SK-N-SH treated with all-trans-retinoic acid at 6 μM for 48 hours (cell line): ENCODE data around the gene CADM1.

ENCODE experiments used
- ATAC-seq: fragments of 200-7000 bp; cut with Tn5 transposase; 3 replicates; pipeline ENCODE4 v1.9.1; 2020; ENCODE audit warnings: mild to moderate bottlenecking, moderate library complexity
- ARNTL ChIP-seq: fragments of 450-650 bp; formaldehyde crosslinking; IDR thresholded peaks from 2 replicates; pipeline ENCODE4 v1.5.0; 2020; ENCODE audit warnings: low read depth, mild to moderate bottlenecking, moderate library complexity, borderline replicate concordance
- ESRRG ChIP-seq: fragments of 250-450 bp; sonication (Bioruptor Pico); IDR thresholded peaks from 2 replicates; pipeline ENCODE4 v1.6.1; 2021; ENCODE audit warnings: mild to moderate bottlenecking
- GLIS3 ChIP-seq: fragments of 250-450 bp; sonication (Bioruptor Pico); IDR thresholded peaks from 2 replicates; pipeline ENCODE4 v1.5.0; 2020; ENCODE audit warnings: mild to moderate bottlenecking, moderate library complexity
- ISL1 ChIP-seq: fragments of 250-450 bp; sonication (Bioruptor Pico); IDR thresholded peaks from 2 replicates; pipeline ENCODE4 v2.1.2; 2022; ENCODE audit warnings: mild to moderate bottlenecking, moderate library complexity
- OSR1 ChIP-seq: fragments of 250-450 bp; sonication (Bioruptor Pico); IDR thresholded peaks from 2 replicates; pipeline ENCODE4 v1.8.0; 2022; ENCODE audit warnings: moderate library complexity, mild to moderate bottlenecking, inconsistent platforms
- PPARA ChIP-seq: fragments of 250-450 bp; sonication (Bioruptor Pico); IDR thresholded peaks from 2 replicates; pipeline ENCODE4 v1.5.0; 2020; ENCODE audit warnings: mild to moderate bottlenecking, borderline replicate concordance
- RARB ChIP-seq: fragments of 250-450 bp; sonication (Bioruptor Pico); IDR thresholded peaks from 2 replicates; pipeline ENCODE4 v1.8.0; 2021; ENCODE audit warnings: mild to moderate bottlenecking, moderate library complexity
- SNAI2 ChIP-seq: fragments of 250-450 bp; sonication (Bioruptor Pico); IDR thresholded peaks from 2 replicates; pipeline ENCODE4 v1.5.0; 2020; ENCODE audit warnings: mild to moderate bottlenecking, moderate library complexity
- TCF4 ChIP-seq: fragments of 250-450 bp; sonication (Bioruptor Pico); IDR thresholded peaks from 2 replicates; pipeline ENCODE4 v1.8.0; 2021; ENCODE audit warnings: mild to moderate bottlenecking, moderate library complexity, borderline replicate concordance
- TOX ChIP-seq: fragments of 250-450 bp; sonication (Bioruptor Pico); IDR thresholded peaks from 2 replicates; pipeline ENCODE4 v1.8.0; 2021; ENCODE audit warnings: mild to moderate bottlenecking, moderate library complexity, borderline replicate concordance
- ZFP3 ChIP-seq: fragments of 250-450 bp; sonication (Bioruptor Pico); IDR thresholded peaks from 2 replicates; pipeline ENCODE4 v1.5.0; 2020; ENCODE audit warnings: mild to moderate bottlenecking, moderate library complexity
- ZFP30 ChIP-seq: fragments of 450-650 bp; formaldehyde crosslinking; IDR thresholded peaks from 2 replicates; pipeline ENCODE4 v1.5.0; 2022; ENCODE audit warnings: mild to moderate bottlenecking, moderate library complexity
- ZNF565 ChIP-seq: fragments of 450-650 bp; formaldehyde crosslinking; conservative IDR thresholded peaks from 2 replicates; pipeline ENCODE4 v1.5.0; 2020; ENCODE audit warnings: low read depth, mild to moderate bottlenecking, moderate library complexity
- ZNF8 ChIP-seq: fragments of 450-650 bp; formaldehyde crosslinking; IDR thresholded peaks from 2 replicates; pipeline ENCODE4 v1.5.0; 2020; ENCODE audit warnings: mild to moderate bottlenecking, moderate library complexity
- TF ChIP-seq, protein P1 (sequence below): fragments of 250-450 bp; sonication (Bioruptor Pico); IDR thresholded peaks from 2 replicates; pipeline ENCODE4 v1.5.1; 2021; ENCODE audit warnings: mild to moderate bottlenecking, moderate library complexity
- TF ChIP-seq, protein P2 (sequence below): fragments of 250-450 bp; sonication (Bioruptor Pico); IDR thresholded peaks from 2 replicates; pipeline ENCODE4 v1.5.0; 2020; ENCODE audit warnings: mild to moderate bottlenecking, moderate library complexity
- TF ChIP-seq, protein P3 (sequence below): fragments of 250-450 bp; sonication (Bioruptor Pico); IDR thresholded peaks from 2 replicates; pipeline ENCODE4 v1.5.1; 2020; ENCODE audit warnings: low read depth, mild to moderate bottlenecking, moderate library complexity
- TF ChIP-seq, protein P4 (sequence below): fragments of 250-450 bp; sonication (Bioruptor Pico); IDR thresholded peaks from 2 replicates; pipeline ENCODE4 v1.8.0; 2021; ENCODE audit warnings: low read depth, mild to moderate bottlenecking, moderate library complexity, borderline replicate concordance
- TF ChIP-seq, protein P5 (sequence below): fragments of 250-450 bp; sonication (Bioruptor Pico); IDR thresholded peaks from 2 replicates; pipeline ENCODE4 v1.8.0; 2020; ENCODE audit warnings: mild to moderate bottlenecking, moderate library complexity, borderline replicate concordance

Gene CADM1

DNA sequence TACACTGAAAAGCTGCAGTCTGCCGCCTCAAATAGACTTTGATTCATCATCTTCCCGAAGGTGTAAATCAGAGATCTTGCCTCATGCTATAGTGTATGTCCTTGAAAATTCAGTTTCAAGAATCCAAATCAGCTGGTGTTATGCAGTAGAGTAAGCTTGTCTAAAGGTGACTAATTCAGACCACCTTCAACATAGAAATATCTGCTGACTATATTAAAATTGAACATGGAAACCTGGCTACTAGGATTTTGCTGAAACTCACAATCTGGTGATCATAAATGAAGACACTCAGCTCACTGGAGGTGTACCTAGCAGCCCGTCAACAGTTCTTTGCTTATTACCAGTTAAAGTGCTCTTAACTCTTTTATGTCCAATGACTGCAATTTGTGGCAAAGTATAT is 266.6 kb downstream of the CADM1 start:
- no peak for ATAC-seq
- no peak for TF ChIP-seq ARNTL (CRISPR knock-in tag)
- TF ChIP-seq, protein P1, sequence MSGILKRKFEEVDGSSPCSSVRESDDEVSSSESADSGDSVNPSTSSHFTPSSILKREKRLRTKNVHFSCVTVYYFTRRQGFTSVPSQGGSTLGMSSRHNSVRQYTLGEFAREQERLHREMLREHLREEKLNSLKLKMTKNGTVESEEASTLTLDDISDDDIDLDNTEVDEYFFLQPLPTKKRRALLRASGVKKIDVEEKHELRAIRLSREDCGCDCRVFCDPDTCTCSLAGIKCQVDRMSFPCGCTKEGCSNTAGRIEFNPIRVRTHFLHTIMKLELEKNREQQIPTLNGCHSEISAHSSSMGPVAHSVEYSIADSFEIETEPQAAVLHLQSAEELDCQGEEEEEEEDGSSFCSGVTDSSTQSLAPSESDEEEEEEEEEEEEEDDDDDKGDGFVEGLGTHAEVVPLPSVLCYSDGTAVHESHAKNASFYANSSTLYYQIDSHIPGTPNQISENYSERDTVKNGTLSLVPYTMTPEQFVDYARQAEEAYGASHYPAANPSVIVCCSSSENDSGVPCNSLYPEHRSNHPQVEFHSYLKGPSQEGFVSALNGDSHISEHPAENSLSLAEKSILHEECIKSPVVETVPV, result no peak
- TF ChIP-seq, protein P2, sequence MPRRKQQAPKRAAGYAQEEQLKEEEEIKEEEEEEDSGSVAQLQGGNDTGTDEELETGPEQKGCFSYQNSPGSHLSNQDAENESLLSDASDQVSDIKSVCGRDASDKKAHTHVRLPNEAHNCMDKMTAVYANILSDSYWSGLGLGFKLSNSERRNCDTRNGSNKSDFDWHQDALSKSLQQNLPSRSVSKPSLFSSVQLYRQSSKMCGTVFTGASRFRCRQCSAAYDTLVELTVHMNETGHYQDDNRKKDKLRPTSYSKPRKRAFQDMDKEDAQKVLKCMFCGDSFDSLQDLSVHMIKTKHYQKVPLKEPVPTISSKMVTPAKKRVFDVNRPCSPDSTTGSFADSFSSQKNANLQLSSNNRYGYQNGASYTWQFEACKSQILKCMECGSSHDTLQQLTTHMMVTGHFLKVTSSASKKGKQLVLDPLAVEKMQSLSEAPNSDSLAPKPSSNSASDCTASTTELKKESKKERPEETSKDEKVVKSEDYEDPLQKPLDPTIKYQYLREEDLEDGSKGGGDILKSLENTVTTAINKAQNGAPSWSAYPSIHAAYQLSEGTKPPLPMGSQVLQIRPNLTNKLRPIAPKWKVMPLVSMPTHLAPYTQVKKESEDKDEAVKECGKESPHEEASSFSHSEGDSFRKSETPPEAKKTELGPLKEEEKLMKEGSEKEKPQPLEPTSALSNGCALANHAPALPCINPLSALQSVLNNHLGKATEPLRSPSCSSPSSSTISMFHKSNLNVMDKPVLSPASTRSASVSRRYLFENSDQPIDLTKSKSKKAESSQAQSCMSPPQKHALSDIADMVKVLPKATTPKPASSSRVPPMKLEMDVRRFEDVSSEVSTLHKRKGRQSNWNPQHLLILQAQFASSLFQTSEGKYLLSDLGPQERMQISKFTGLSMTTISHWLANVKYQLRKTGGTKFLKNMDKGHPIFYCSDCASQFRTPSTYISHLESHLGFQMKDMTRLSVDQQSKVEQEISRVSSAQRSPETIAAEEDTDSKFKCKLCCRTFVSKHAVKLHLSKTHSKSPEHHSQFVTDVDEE (CRISPR knock-in tag), result no peak
- TF ChIP-seq TCF4, result no peak
- no peak for TF ChIP-seq ZNF8 (CRISPR knock-in tag)
- TF ChIP-seq ZNF565, result no peak
- no peak for TF ChIP-seq ZFP30 (CRISPR knock-in tag)
- TF ChIP-seq SNAI2 (CRISPR knock-in tag), result no peak
- TF ChIP-seq RARB (CRISPR knock-in tag), result no peak
- TF ChIP-seq, protein P3, sequence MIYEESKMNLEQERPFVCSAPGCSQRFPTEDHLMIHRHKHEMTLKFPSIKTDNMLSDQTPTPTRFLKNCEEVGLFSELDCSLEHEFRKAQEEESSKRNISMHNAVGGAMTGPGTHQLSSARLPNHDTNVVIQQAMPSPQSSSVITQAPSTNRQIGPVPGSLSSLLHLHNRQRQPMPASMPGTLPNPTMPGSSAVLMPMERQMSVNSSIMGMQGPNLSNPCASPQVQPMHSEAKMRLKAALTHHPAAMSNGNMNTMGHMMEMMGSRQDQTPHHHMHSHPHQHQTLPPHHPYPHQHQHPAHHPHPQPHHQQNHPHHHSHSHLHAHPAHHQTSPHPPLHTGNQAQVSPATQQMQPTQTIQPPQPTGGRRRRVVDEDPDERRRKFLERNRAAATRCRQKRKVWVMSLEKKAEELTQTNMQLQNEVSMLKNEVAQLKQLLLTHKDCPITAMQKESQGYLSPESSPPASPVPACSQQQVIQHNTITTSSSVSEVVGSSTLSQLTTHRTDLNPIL (CRISPR knock-in tag), result no peak
- TF ChIP-seq, protein P4, sequence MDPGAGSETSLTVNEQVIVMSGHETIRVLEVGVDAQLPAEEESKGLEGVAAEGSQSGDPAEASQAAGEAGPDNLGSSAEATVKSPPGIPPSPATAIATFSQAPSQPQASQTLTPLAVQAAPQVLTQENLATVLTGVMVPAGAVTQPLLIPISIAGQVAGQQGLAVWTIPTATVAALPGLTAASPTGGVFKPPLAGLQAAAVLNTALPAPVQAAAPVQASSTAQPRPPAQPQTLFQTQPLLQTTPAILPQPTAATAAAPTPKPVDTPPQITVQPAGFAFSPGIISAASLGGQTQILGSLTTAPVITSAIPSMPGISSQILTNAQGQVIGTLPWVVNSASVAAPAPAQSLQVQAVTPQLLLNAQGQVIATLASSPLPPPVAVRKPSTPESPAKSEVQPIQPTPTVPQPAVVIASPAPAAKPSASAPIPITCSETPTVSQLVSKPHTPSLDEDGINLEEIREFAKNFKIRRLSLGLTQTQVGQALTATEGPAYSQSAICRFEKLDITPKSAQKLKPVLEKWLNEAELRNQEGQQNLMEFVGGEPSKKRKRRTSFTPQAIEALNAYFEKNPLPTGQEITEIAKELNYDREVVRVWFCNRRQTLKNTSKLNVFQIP (CRISPR knock-in tag), result no peak
- TF ChIP-seq PPARA (CRISPR knock-in tag), result no peak
- TF ChIP-seq TOX (CRISPR knock-in tag), result no peak

DNA sequence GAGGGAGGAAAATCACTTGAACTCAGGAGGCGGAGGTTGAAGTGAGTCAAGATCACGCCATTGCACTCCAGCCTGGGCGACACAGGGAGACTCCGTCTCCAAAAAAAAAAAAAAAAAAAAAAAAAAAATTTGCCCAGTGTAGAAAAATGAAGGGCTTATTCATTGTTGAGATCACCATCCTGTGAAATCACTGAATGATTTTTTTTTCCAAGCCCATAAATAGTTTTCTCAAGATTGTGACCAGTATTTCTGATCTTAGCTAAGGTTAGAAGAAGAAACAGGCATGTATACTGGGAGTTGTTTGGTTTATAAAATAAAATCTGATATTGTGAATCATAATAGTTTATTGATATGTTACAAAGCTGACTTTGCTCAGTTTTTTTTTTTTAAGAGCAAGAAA is 269.4 kb downstream of the CADM1 start:
- ATAC-seq, result no peak
- TF ChIP-seq ESRRG (CRISPR knock-in tag), result no peak
- TF ChIP-seq ARNTL (CRISPR knock-in tag), result no peak
- TF ChIP-seq, protein P5, sequence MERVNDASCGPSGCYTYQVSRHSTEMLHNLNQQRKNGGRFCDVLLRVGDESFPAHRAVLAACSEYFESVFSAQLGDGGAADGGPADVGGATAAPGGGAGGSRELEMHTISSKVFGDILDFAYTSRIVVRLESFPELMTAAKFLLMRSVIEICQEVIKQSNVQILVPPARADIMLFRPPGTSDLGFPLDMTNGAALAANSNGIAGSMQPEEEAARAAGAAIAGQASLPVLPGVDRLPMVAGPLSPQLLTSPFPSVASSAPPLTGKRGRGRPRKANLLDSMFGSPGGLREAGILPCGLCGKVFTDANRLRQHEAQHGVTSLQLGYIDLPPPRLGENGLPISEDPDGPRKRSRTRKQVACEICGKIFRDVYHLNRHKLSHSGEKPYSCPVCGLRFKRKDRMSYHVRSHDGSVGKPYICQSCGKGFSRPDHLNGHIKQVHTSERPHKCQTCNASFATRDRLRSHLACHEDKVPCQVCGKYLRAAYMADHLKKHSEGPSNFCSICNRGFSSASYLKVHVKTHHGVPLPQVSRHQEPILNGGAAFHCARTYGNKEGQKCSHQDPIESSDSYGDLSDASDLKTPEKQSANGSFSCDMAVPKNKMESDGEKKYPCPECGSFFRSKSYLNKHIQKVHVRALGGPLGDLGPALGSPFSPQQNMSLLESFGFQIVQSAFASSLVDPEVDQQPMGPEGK (CRISPR knock-in tag), result no peak
- TF ChIP-seq ZNF565, result no peak
- TF ChIP-seq ZFP3 (CRISPR knock-in tag), result no peak
- TF ChIP-seq OSR1, result no peak
- no peak for TF ChIP-seq GLIS3 (CRISPR knock-in tag)
- no peak for TF ChIP-seq ZNF8 (CRISPR knock-in tag)
- TF ChIP-seq, protein P2 (CRISPR knock-in tag), result no peak

DNA sequence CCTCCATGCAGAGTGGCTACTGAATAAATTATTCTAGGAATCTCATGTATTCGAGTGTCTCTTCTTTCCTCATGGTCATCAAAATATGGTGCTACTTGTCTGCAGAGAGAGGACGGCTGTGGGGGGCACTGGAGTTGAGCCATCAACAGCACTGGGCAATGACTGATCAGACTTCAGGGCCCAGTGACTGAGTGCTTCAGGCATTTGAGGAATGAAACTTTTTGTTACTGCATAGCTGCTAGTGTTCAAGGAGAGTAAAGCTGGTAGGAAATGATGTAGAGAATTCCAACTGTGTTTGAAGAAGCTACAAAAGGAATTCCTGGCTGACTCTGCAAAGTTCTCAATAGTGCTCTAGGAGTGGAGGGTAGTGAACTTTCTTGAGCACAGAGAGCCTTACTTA is 277.7 kb downstream of the CADM1 start:
- 0 out of 2 replicates have a peak, but pooled peaks have one; percentile 12 for TF ChIP-seq SNAI2 (CRISPR knock-in tag)
- TF ChIP-seq ZFP3 (CRISPR knock-in tag), result no peak
- no peak for TF ChIP-seq TOX (CRISPR knock-in tag)
- peak; percentile 48 for TF ChIP-seq ISL1
- ATAC-seq, result peak; percentile 90
